Astrocyte of the spinal cord (primary cell): ENCODE results near the gene FBXO41.

Source experiments
- DNase-seq: peaks from one replicate; pipeline ENCODE4 v3.0.0; 2011; ENCODE audit warnings: low read depth, low spot score
- H3K4me3 ChIP-seq: 2 replicates; pipeline ENCODE4 v1.5.1; 2011; ENCODE audit warnings: low read depth, mild to moderate bottlenecking, low read length, moderate library complexity
- in situ Hi-C: cut with HindIII; loops from 2 replicates; pipeline ENCODE4 v1.10.0; 2017; ENCODE audit warnings: low sequenced_read_pairs
- TF ChIP-seq, protein P1 (sequence below): IDR thresholded peaks from 2 replicates; pipeline ENCODE4 v1.5.1; 2012; ENCODE audit warnings: low read depth, mild to moderate bottlenecking, low read length, inconsistent platforms

FBXO41 gene

DNA sequence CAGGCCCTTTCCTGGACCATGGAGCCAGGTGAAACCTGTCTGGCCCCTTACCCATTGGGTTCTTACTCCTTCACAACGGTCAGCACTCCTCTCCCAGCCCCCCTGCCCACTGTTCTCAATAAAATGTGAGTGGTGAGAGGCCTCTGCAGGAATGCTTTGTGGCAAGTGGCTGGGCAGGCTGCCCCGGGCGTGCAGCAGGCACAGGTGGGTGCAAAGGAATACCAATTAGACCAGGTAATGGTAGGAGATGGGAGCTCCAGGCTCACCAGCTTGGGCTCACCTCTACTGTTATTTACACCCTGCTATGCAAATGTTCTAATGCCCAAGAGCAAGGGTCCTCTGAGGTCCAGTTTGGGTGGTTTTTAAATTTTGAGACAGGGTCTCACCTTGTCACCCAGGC lies 57.2 kb downstream of the FBXO41 start:
- TF ChIP-seq, protein P1, sequence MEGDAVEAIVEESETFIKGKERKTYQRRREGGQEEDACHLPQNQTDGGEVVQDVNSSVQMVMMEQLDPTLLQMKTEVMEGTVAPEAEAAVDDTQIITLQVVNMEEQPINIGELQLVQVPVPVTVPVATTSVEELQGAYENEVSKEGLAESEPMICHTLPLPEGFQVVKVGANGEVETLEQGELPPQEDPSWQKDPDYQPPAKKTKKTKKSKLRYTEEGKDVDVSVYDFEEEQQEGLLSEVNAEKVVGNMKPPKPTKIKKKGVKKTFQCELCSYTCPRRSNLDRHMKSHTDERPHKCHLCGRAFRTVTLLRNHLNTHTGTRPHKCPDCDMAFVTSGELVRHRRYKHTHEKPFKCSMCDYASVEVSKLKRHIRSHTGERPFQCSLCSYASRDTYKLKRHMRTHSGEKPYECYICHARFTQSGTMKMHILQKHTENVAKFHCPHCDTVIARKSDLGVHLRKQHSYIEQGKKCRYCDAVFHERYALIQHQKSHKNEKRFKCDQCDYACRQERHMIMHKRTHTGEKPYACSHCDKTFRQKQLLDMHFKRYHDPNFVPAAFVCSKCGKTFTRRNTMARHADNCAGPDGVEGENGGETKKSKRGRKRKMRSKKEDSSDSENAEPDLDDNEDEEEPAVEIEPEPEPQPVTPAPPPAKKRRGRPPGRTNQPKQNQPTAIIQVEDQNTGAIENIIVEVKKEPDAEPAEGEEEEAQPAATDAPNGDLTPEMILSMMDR: no peak
- H3K4me3 ChIP-seq: no peak overlapping the region
- in situ Hi-C loops: no loop called here
- no peak for DNase-seq

- DNase-seq: no peak
- TF ChIP-seq, protein P1: no peak
- in situ Hi-C loops: no loop called here
- no peak overlapping the region for H3K4me3 ChIP-seq
Observed at GRCh38 chr2:73225513-73226360, 58.5 kb downstream of the FBXO41 start.

- no peak for DNase-seq
- no peak overlapping the region for H3K4me3 ChIP-seq
- in situ Hi-C loops: no loop called here
- TF ChIP-seq, protein P1: no peak
Observed at GRCh38 chr2:73223821-73224220, 60.5 kb downstream of the FBXO41 start.

GRCh38 chr2:73218298-73218697 lies 66.0 kb downstream of the FBXO41 start:
- no peak overlapping the region for H3K4me3 ChIP-seq
- peak; percentile 14 for DNase-seq
- TF ChIP-seq, protein P1: no peak
- in situ Hi-C loops: no loop called here

DNA sequence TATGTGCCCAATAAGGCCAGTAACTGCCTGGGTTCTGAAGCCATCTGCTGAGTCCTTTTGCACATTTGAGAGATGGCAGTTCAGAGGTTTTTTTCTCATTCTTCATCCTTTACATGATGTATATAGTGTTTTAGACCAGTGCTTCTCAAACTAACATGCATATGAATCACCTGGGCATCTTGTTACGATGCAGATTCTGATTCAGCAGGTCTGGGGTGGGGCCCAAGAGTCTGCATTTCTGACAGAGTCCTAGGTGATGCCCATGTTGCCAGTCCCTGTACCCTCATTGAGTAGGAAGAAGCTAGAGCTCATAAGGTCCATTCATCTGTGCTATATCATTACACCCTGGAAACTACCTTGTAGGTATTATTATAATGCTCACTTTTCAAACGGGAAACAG lies 66.5 kb downstream of the FBXO41 start:
- H3K4me3 ChIP-seq: no peak overlapping the region
- TF ChIP-seq, protein P1: no peak
- in situ Hi-C loops: no loop called here
- DNase-seq: no peak

- no peak for DNase-seq
- TF ChIP-seq, protein P1: no peak
- no peak overlapping the region for H3K4me3 ChIP-seq
- in situ Hi-C loops: no loop called here
Observed at GRCh38 chr2:73217160-73217559, 67.1 kb downstream of the FBXO41 start.
